ENCODE results near the gene ZCCHC4. TPM values are rescaled to one million over a fixed set of nuclear protein-coding genes. Genes with fewer than 3 reads are reported as not detected.

The ZCCHC4 gene
- total and polyA plus RNA-seq, 2 of the 4 experiments (the other 2 are of a cell fraction), result 7.9 to 8.1 TPM

DNA sequence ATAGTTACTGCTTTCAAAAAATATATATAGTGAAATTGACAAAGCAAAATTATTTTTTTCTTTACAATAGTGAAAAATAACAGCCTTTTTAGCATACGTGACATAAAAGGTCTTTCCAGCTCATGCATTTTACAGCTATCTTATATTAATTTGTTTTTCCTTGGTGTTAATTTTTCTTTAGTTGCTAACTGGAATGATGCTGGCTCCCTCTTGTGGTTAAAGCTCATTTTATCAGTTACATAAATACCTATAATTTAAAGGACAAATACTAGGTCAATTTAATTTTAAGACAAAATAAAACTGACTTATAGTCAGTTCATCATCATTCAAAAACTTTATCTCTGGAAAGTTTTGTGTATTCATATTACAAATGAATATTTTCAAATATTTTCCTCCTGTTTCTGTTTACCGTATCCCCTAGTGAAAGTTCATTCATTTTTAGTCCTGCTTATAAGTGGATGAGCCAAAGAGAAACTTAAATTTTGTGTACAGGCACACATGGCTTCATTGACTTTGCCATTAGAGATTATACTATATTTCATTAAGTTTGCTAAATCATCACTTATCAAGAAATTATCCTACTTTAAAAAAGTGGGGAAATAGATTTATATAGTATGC lies 54.5 kb downstream of the ZCCHC4 start:
- ChIA-PET CTCF (interaction anchor here (0.6 to 3.1 kb wide), 9 partner anchors 10 to 386 kb away, joined by 3 to 15 read pairs (median 4); partner anchors contain the start of gene ZCCHC4), POLR2A (ENCODE audit: unreplicated experiment) (no interaction called here)
- ATAC-seq (ENCODE audit: low read depth) (peak; percentile 49), DNase-seq (peak; percentile 59)
- WGBS, 2 experiments (ENCODE audit: extremely low coverage in 2 of 2, insufficient read length in 1 of 2), result no CpG with 5 or more reads among the region's 2 CpGs
- H4K91ac ChIP-seq (ENCODE audit: insufficient read depth, low read depth, low read length), result no peak overlapping the region
- H4K5ac ChIP-seq (ENCODE audit: low read depth, low read length), result no peak overlapping the region
- H3K4ac ChIP-seq (ENCODE audit: low read depth, low read length), result no peak overlapping the region
- no peak overlapping the region for H2AFZ ChIP-seq (replicated peaks; ENCODE audit: low read length, poor library complexity)
- H3K18ac ChIP-seq (ENCODE audit: low read depth, low read length), result no peak overlapping the region
- H3K56ac ChIP-seq (ENCODE audit: extremely low read depth, insufficient read depth, low read length), result no peak overlapping the region
- H4K20me1 ChIP-seq (ENCODE audit: insufficient read depth, low read length), result no peaks in the 10 kb centered on the region
- no peak overlapping the region for H2AK5ac ChIP-seq (ENCODE audit: low read depth, low read length)
- H3K79me1 ChIP-seq (ENCODE audit: low read depth in 1 of 2, low read length in 2 of 2), result no peaks in the 10 kb centered on the region
- H2BK15ac ChIP-seq (ENCODE audit: low read depth, low read length), result no peak overlapping the region
- no peak overlapping the region for H2BK5ac ChIP-seq (ENCODE audit: low read depth, low read length, poor library complexity, severe bottlenecking)
- H3K9ac ChIP-seq (ENCODE audit: low read depth, low read length), result no peak overlapping the region
- H3K4me2 ChIP-seq (ENCODE audit: low read depth, low read length), result no peak overlapping the region
- H3K9me3 ChIP-seq (ENCODE audit: control insufficient read depth, insufficient read depth, low read length), result no peaks in the 10 kb centered on the region
- no peak overlapping the region for H2AK9ac ChIP-seq (replicated peaks; ENCODE audit: low read depth, low read length, poor library complexity)
- dilution Hi-C loops (cut with HindIII; ENCODE audit: low sequenced_read_pairs, unreplicated experiment) (no loop called here), intact Hi-C loops (cut with micrococcal nuclease) (loop anchor here (1.0 to 10.0 kb wide), 6 partner anchors 54 to 880 kb away; partner anchors contain the start of genes PI4K2B, SEPSECS and ZCCHC4), in situ Hi-C loops (cut with MboI; ENCODE audit: low sequenced_read_pairs) (loop anchor here (10.0 to 25.0 kb wide), 2 partner anchors 182 to 380 kb away; no protein-coding TSS in a partner anchor)
- no peaks in the 10 kb centered on the region for H3K27me3 ChIP-seq (ENCODE audit: control insufficient read depth, insufficient read depth, low read length)
- no peak overlapping the region for H2BK120ac ChIP-seq (ENCODE audit: low read depth, low read length)
- H2BK20ac ChIP-seq (ENCODE audit: low read depth, low read length), result no peak overlapping the region
- H3K27ac ChIP-seq (ENCODE audit: insufficient read depth, low read length), result no peak overlapping the region
- H3K14ac ChIP-seq (replicated peaks; ENCODE audit: low read depth, low read length), result no peak overlapping the region
- peak; percentile 69 for TF ChIP-seq SMC3 (IDR thresholded peaks at IDR 0.05; ENCODE audit: low read depth, low read length)
- TF ChIP-seq, protein P1, sequence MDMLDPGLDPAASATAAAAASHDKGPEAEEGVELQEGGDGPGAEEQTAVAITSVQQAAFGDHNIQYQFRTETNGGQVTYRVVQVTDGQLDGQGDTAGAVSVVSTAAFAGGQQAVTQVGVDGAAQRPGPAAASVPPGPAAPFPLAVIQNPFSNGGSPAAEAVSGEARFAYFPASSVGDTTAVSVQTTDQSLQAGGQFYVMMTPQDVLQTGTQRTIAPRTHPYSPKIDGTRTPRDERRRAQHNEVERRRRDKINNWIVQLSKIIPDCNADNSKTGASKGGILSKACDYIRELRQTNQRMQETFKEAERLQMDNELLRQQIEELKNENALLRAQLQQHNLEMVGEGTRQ (IDR thresholded peaks at IDR 0.05; ENCODE audit: low read depth, low read length), result no peak
- no peak for TF ChIP-seq CHD1 (IDR thresholded peaks at IDR 0.05; ENCODE audit: low read depth, low read length)
- no peak for TF ChIP-seq RCOR1 (IDR thresholded peaks at IDR 0.05; ENCODE audit: insufficient replicate concordance, low read length)
- no peak for TF ChIP-seq CEBPB (IDR thresholded peaks at IDR 0.05; ENCODE audit: low read depth, low read length)
- no peak for TF ChIP-seq FOS (IDR thresholded peaks at IDR 0.05; ENCODE audit: low read depth, low read length)
- no peak for TF ChIP-seq NFE2L2 (IDR thresholded peaks at IDR 0.05; ENCODE audit: low read depth, low read length)
- TF ChIP-seq RAD21 (IDR thresholded peaks at IDR 0.05; ENCODE audit: low read length), result peak; percentile 81
- TF ChIP-seq, protein P2, sequence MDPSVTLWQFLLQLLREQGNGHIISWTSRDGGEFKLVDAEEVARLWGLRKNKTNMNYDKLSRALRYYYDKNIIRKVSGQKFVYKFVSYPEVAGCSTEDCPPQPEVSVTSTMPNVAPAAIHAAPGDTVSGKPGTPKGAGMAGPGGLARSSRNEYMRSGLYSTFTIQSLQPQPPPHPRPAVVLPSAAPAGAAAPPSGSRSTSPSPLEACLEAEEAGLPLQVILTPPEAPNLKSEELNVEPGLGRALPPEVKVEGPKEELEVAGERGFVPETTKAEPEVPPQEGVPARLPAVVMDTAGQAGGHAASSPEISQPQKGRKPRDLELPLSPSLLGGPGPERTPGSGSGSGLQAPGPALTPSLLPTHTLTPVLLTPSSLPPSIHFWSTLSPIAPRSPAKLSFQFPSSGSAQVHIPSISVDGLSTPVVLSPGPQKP (IDR thresholded peaks at IDR 0.05; ENCODE audit: borderline replicate concordance, low read depth, low read length), result no peak
- no peak for TF ChIP-seq MAZ (IDR thresholded peaks at IDR 0.05; ENCODE audit: borderline replicate concordance, low read depth, low read length)
- no peak for TF ChIP-seq MXI1 (IDR thresholded peaks at IDR 0.05; ENCODE audit: borderline replicate concordance, low read depth, low read length)
- TF ChIP-seq BHLHE40 (IDR thresholded peaks at IDR 0.05; ENCODE audit: low read depth, low read length), result no peak
- TF ChIP-seq, protein P3, sequence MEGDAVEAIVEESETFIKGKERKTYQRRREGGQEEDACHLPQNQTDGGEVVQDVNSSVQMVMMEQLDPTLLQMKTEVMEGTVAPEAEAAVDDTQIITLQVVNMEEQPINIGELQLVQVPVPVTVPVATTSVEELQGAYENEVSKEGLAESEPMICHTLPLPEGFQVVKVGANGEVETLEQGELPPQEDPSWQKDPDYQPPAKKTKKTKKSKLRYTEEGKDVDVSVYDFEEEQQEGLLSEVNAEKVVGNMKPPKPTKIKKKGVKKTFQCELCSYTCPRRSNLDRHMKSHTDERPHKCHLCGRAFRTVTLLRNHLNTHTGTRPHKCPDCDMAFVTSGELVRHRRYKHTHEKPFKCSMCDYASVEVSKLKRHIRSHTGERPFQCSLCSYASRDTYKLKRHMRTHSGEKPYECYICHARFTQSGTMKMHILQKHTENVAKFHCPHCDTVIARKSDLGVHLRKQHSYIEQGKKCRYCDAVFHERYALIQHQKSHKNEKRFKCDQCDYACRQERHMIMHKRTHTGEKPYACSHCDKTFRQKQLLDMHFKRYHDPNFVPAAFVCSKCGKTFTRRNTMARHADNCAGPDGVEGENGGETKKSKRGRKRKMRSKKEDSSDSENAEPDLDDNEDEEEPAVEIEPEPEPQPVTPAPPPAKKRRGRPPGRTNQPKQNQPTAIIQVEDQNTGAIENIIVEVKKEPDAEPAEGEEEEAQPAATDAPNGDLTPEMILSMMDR (conservative IDR thresholded peaks at IDR 0.05; ENCODE audit: low read depth, low read length), result peak; percentile 79
- TF ChIP-seq RFX5 (IDR thresholded peaks at IDR 0.05; ENCODE audit: low read depth, low read length), result no peak
- H3K4me3 ChIP-seq (ENCODE audit: insufficient read depth, low read depth, low read length), result no peak overlapping the region
- no peaks in the 10 kb centered on the region for H3K9me1 ChIP-seq (ENCODE audit: insufficient read depth, low read length)
- H3K36me3 ChIP-seq (ENCODE audit: control insufficient read depth, insufficient read depth, low read length), result peaks cover 8% of the 10 kb centered on the region
- no peak overlapping the region for H3K23ac ChIP-seq (ENCODE audit: low read depth, low read length)
- no TSS peak for BruUV-seq (replicated peaks)
- H4K8ac ChIP-seq (ENCODE audit: low read depth in 2 of 2, low read length in 2 of 2), result no peak overlapping the region
- H3K4me1 ChIP-seq (ENCODE audit: control insufficient read depth, insufficient read depth, low read length), result no peaks in the 10 kb centered on the region

Measured in IMR-90 (cell line).